ENCODE data around the gene VCAM1. TPM values are rescaled to one million over a fixed set of nuclear protein-coding genes. Genes with fewer than 3 reads are reported as not detected.

VCAM1 gene
- total RNA-seq, 3 donors from 2014 or later = 0.08 to 0.24 (median 0.16) TPM

DNA sequence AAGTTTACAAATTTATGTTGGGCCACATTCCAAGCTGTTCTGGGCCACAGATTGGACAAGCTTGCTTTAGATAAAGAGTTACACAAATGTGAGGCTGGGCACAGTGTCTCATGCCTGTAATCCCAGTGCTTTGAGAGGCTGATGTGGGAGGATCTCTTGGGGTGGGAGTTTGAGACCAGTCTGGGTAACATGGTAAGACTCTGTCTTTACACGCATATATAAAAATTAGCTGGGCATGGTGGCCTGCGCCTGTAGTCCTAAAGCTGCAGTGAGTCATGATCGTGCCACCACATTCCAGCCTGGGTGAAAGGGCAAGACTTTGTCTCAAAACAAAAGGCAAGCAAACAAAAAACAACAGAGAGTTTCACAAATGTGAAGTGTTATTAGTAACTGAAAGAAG is 5.9 kb upstream of the VCAM1 start:
- Mint-ChIP-seq H3K27me3 (ENCODE audit: low read depth) (peaks cover 24% of the 10 kb centered on the region), H3K4me1 (ENCODE audit: low read depth) (peaks cover 9% of the 10 kb centered on the region), H3K9me3 (no peaks in the 10 kb centered on the region), H3K36me3 (ENCODE audit: insufficient read depth) (no peaks in the 10 kb centered on the region), H3K4me3 (no peak overlapping the region)
- no peak for DNase-seq
- ATAC-seq = no peak

DNA sequence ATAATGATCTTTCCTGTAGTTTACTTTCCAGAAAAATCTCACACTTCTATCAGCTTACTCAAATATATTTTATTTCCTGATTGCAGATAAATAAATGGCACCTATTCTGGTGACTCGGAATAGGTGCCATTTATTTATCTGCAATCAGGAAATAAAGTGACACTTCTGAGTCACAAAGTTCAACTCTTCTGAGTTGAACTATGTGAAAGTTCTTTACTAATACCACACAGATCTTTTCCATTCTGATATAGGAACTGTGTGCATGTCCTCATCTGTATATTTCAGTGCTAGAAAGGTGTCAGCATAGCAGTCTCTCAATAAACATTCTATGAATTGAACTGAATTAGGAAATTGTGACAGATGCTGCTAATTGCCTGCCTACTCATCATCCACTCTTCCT is 4.9 kb upstream of the VCAM1 start:
- H3K4me1 Mint-ChIP-seq (ENCODE audit: low read depth) = peaks cover 9% of the 10 kb centered on the region
- ATAC-seq (no peak), DNase-seq (no peak)
- no peaks in the 10 kb centered on the region for H3K36me3 Mint-ChIP-seq (ENCODE audit: insufficient read depth)
- no peak overlapping the region for H3K4me3 Mint-ChIP-seq
- no peaks in the 10 kb centered on the region for H3K9me3 Mint-ChIP-seq
- H3K27me3 Mint-ChIP-seq (ENCODE audit: low read depth) = peaks cover 22% of the 10 kb centered on the region

GRCh38 chr1:100717218-100717617 is 2.3 kb upstream of the VCAM1 start:
- Mint-ChIP-seq H3K36me3 (ENCODE audit: insufficient read depth) (no peaks in the 10 kb centered on the region), H3K27me3 (ENCODE audit: low read depth) (peaks cover 9% of the 10 kb centered on the region), H3K4me3 (no peak overlapping the region), H3K4me1 (ENCODE audit: low read depth) (peaks cover 7% of the 10 kb centered on the region), H3K9me3 (no peaks in the 10 kb centered on the region)
- no peak for DNase-seq
- ATAC-seq = no peak

GRCh38 chr1:100718581-100718980 is 961 bp upstream of the VCAM1 start:
- peaks cover 4% of the 10 kb centered on the region for H3K4me1 Mint-ChIP-seq (ENCODE audit: low read depth)
- peaks cover 8% of the 10 kb centered on the region for H3K27me3 Mint-ChIP-seq (ENCODE audit: low read depth)
- no peak overlapping the region for H3K4me3 Mint-ChIP-seq
- H3K36me3 Mint-ChIP-seq (ENCODE audit: insufficient read depth) = no peaks in the 10 kb centered on the region
- no peak for ATAC-seq
- H3K9me3 Mint-ChIP-seq = no peaks in the 10 kb centered on the region
- no peak for DNase-seq

GRCh38 chr1:100720101-100720500 is 559 bp downstream of the VCAM1 start:
- ATAC-seq (no peak), DNase-seq (no peak)
- Mint-ChIP-seq H3K9me3 (no peaks in the 10 kb centered on the region), H3K4me1 (ENCODE audit: low read depth) (no peaks in the 10 kb centered on the region), H3K27me3 (ENCODE audit: low read depth) (peaks cover 6% of the 10 kb centered on the region), H3K4me3 (no peak overlapping the region), H3K36me3 (ENCODE audit: insufficient read depth) (no peaks in the 10 kb centered on the region)

DNA sequence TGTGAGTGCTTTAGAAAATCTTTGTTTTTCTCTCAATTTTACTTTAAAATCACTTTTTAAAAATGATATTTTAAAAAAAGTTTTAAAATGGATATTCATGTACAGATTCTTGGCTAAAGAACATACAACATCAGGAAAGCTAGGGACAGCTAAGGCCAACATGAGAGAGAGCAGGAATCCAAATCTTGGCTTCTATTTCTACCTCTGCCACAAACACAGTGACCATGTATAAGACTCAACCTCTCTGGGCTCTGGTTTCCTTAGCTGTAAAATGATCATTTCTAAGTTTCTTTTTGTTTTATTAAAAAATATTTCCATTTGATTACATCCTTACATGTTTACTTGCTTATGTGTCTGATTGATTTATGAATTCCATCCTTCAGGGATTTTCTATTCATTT is 1.2 kb downstream of the VCAM1 start:
- Mint-ChIP-seq H3K4me3 (no peak overlapping the region), H3K27me3 (ENCODE audit: low read depth) (peaks cover 8% of the 10 kb centered on the region), H3K36me3 (ENCODE audit: insufficient read depth) (no peaks in the 10 kb centered on the region), H3K4me1 (ENCODE audit: low read depth) (no peaks in the 10 kb centered on the region), H3K9me3 (no peaks in the 10 kb centered on the region)
- ATAC-seq = no peak
- no peak for DNase-seq

GRCh38 chr1:100721526-100722207 is 2.1 kb downstream of the VCAM1 start:
- Mint-ChIP-seq H3K36me3 (ENCODE audit: insufficient read depth) (no peaks in the 10 kb centered on the region), H3K4me1 (ENCODE audit: low read depth) (no peaks in the 10 kb centered on the region), H3K9me3 (no peaks in the 10 kb centered on the region), H3K27me3 (ENCODE audit: low read depth) (peaks cover 11% of the 10 kb centered on the region), H3K4me3 (no peak overlapping the region)
- ATAC-seq = no peak
- no peak for DNase-seq

DNA sequence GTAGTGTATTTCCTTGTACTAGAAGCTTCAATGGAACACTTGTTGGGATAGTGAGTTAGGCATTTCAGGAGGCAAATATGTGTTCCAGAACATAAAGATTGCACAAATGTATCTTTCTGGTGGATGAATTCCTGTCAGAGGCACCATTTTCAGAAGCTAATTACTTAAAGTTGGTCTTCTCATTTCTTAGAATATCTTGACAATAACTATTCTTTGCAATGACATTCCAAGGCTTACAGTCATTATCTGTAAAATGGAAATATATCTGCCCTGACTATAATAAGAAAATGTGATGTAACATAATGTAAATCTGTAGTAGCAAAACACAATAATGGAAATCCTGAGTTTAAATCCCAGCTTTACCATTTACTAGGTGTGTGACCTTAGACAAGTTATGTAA is 2.7 kb downstream of the VCAM1 start:
- ATAC-seq (no peak), DNase-seq (no peak)
- Mint-ChIP-seq H3K4me3 (no peak overlapping the region), H3K9me3 (no peaks in the 10 kb centered on the region), H3K27me3 (ENCODE audit: low read depth) (peaks cover 11% of the 10 kb centered on the region), H3K4me1 (ENCODE audit: low read depth) (no peaks in the 10 kb centered on the region), H3K36me3 (ENCODE audit: insufficient read depth) (no peaks in the 10 kb centered on the region)

GRCh38 chr1:100724281-100724680 is 4.7 kb downstream of the VCAM1 start:
- no peak for DNase-seq

DNA sequence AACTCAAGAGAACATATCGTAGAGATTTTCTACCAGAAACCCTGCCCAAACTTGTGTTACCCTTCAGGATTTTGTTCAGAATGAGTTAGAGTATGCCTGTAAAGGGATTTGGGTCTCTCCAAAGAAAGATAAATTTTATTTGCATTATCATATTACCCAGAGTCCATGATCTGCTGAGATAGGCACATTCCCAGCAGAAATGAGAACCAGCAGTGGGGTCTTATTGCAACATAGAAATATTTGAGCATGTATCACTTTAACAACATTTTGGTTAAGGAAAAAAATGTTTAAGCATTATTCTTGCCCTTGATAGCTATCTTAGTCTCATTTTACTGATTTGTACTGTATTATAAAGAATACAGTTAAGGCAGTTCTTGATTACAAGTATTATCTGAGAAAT is 10.6 kb downstream of the VCAM1 start:
- Mint-ChIP-seq H3K4me3 (no peak overlapping the region), H3K9me3 (no peaks in the 10 kb centered on the region), H3K4me1 (ENCODE audit: low read depth) (no peaks in the 10 kb centered on the region), H3K27me3 (ENCODE audit: low read depth) (peaks cover 7% of the 10 kb centered on the region), H3K36me3 (ENCODE audit: insufficient read depth) (no peaks in the 10 kb centered on the region)
- DNase-seq = no peak
- no peak for ATAC-seq

More at GRCh38 chr1:100724281-100724680, 4.7 kb downstream of the VCAM1 start:
- Mint-ChIP-seq H3K27me3 (ENCODE audit: low read depth) (peaks cover 12% of the 10 kb centered on the region), H3K9me3 (no peaks in the 10 kb centered on the region), H3K4me1 (ENCODE audit: low read depth) (no peaks in the 10 kb centered on the region), H3K4me3 (no peak overlapping the region), H3K36me3 (ENCODE audit: insufficient read depth) (no peaks in the 10 kb centered on the region)
- no peak for ATAC-seq

- ATAC-seq (no peak), DNase-seq (no peak)
- no peaks in the 10 kb centered on the region for H3K4me1 Mint-ChIP-seq (ENCODE audit: low read depth)
- no peaks in the 10 kb centered on the region for H3K36me3 Mint-ChIP-seq (ENCODE audit: insufficient read depth)
- no peak overlapping the region for H3K4me3 Mint-ChIP-seq
- no peaks in the 10 kb centered on the region for H3K9me3 Mint-ChIP-seq
- H3K27me3 Mint-ChIP-seq (ENCODE audit: low read depth) = peaks cover 4% of the 10 kb centered on the region
Measured at GRCh38 chr1:100731309-100731708, 11.8 kb downstream of the VCAM1 start.

DNA sequence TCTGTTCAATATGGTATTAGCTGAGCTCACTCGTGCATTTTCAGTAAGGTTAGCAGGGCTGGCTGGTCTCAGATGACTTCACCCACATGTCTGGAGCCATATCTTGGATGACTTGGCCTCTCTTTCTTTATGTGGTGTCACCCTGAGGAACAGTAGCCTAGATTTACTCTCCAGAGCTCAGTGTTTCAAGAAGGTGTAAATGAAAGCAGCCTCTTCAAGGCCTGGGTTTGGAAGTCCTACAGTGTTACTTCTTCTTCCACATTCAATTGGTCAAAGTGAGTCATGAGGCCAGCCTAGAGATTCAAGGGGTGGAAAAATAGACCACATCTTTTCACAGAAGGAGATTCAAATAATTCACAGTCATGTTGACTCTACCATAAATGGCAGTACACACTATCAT is 12.2 kb downstream of the VCAM1 start:
- Mint-ChIP-seq H3K9me3 (no peaks in the 10 kb centered on the region), H3K36me3 (ENCODE audit: insufficient read depth) (no peaks in the 10 kb centered on the region), H3K4me3 (no peak overlapping the region), H3K4me1 (ENCODE audit: low read depth) (no peaks in the 10 kb centered on the region), H3K27me3 (ENCODE audit: low read depth) (peaks cover 3% of the 10 kb centered on the region)
- no peak for DNase-seq
- ATAC-seq = no peak

GRCh38 chr1:100734676-100735075 is 15.1 kb downstream of the VCAM1 start:
- no peaks in the 10 kb centered on the region for H3K4me1 Mint-ChIP-seq (ENCODE audit: low read depth)
- no peaks in the 10 kb centered on the region for H3K27me3 Mint-ChIP-seq (ENCODE audit: low read depth)
- ATAC-seq (no peak), DNase-seq (no peak)
- H3K9me3 Mint-ChIP-seq = no peaks in the 10 kb centered on the region
- H3K36me3 Mint-ChIP-seq (ENCODE audit: insufficient read depth) = no peaks in the 10 kb centered on the region
- H3K4me3 Mint-ChIP-seq = no peak overlapping the region

DNA sequence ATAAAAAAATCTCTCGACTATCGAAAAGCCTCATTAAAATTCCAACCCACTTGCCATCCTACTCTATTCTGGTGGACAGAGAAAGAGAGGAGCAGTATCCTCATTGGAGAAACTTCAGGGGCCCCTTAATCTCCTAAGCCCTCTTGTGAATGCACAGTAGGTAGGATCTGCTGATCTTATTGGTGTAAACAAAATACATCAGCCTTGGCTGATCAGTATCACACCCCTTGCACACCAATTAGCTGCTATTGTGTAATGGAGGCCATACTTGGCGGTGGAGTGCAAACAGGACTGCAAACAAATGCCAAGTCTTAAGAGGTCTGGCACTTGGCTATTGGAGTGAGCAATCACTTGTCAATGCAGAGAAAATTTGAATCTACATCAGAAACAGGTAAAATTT is 15.7 kb downstream of the VCAM1 start:
- Mint-ChIP-seq H3K4me1 (ENCODE audit: low read depth) (no peaks in the 10 kb centered on the region), H3K9me3 (no peaks in the 10 kb centered on the region), H3K4me3 (no peak overlapping the region), H3K27me3 (ENCODE audit: low read depth) (no peaks in the 10 kb centered on the region), H3K36me3 (ENCODE audit: insufficient read depth) (no peaks in the 10 kb centered on the region)
- ATAC-seq = no peak
- DNase-seq = no peak

DNA sequence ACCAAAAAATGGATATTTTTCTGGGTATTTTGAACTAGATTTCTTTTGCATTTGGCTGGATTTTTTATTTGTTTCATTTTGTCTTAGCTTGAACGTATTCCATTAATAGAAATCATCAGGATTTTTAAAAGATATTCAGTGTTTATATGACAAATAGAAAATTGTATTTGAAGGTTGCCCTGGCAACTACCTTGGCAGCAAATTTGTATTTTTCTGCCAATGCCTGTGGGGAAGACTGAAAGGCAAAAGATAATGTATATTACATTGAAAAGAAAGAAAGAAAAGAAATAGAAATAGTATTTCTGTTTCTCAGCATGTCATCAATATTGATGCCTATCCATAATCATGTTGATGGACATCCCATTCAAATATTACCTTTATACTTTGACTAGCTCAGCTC is 16.8 kb downstream of the VCAM1 start:
- ATAC-seq (no peak), DNase-seq (no peak)
- H3K4me3 Mint-ChIP-seq = no peak overlapping the region
- no peaks in the 10 kb centered on the region for H3K9me3 Mint-ChIP-seq
- no peaks in the 10 kb centered on the region for H3K4me1 Mint-ChIP-seq (ENCODE audit: low read depth)
- H3K36me3 Mint-ChIP-seq (ENCODE audit: insufficient read depth) = no peaks in the 10 kb centered on the region
- H3K27me3 Mint-ChIP-seq (ENCODE audit: low read depth) = no peaks in the 10 kb centered on the region

- H3K27me3 Mint-ChIP-seq (ENCODE audit: low read depth) = no peaks in the 10 kb centered on the region
- no peaks in the 10 kb centered on the region for H3K4me1 Mint-ChIP-seq (ENCODE audit: low read depth)
Measured at GRCh38 chr1:100736746-100737145, 17.2 kb downstream of the VCAM1 start.

More at GRCh38 chr1:100736746-100737145, 17.2 kb downstream of the VCAM1 start:
- ATAC-seq (no peak), DNase-seq (no peak)
- H3K4me3 Mint-ChIP-seq = no peak overlapping the region
- no peaks in the 10 kb centered on the region for H3K36me3 Mint-ChIP-seq (ENCODE audit: insufficient read depth)
- no peaks in the 10 kb centered on the region for H3K9me3 Mint-ChIP-seq

Measured in activated T-cell treated with anti-CD3 and anti-CD28 coated beads, Interleukin-2, amount 50 U/mL, for 4 hours (primary cell).